ENCODE results near the gene RNF214. TPM values are rescaled to one million over a fixed set of nuclear protein-coding genes. Genes with fewer than 3 reads are reported as not detected.

The RNF214 gene
- total and polyA plus RNA-seq, 2 of the 13 experiments (the other 11 are each of a cell fraction or from before 2014, with no cell fraction given), result 10.7 to 12.6 TPM

- no peak for TF ChIP-seq ZNF160 (CRISPR knock-in tag; IDR thresholded peaks at IDR 0.05)
- no peak for TF ChIP-seq NFAT5 (CRISPR knock-in tag; IDR thresholded peaks at IDR 0.05)
- TF ChIP-seq HES4 (CRISPR knock-in tag; IDR thresholded peaks at IDR 0.05; ENCODE audit: borderline replicate concordance), result no peak
- no peak for TF ChIP-seq TCF7 (IDR thresholded peaks at IDR 0.05; ENCODE audit: low read depth)
- peak overlapping the region; percentile 62 to 78 (median 65); a peak in 4 of 6 replicates for H3K4me3 ChIP-seq (replicated peaks in 1 of 3; ENCODE audit: insufficient read depth in 1 of 3, low read depth in 2 of 3, low read length in 3 of 3)
- no peaks in the 10 kb centered on the region; a peak in 1 of 5 replicates for H3K36me3 ChIP-seq (replicated peaks in 1 of 2; ENCODE audit: control insufficient read depth in 1 of 2, insufficient read depth in 2 of 2, low read length in 2 of 2)
- CTCF ChIA-PET (ENCODE audit: low intra/inter-chr PET ratio, low total read pairs), result no interaction called here
- POLR2A ChIA-PET, result interaction anchor here (0.6 to 7.1 kb wide), 5 partner anchors 8 to 122 kb away, joined by 3 to 62 read pairs (median 5); partner anchors contain the start of genes BACE1, CEP164 and SIDT2
- H3K27ac ChIP-seq (ENCODE audit: extremely low read length, insufficient read depth, low read length), result peak overlapping the region; percentile 92
- no peaks in the 10 kb centered on the region for H3K9me3 ChIP-seq (ENCODE audit: low read length)
- peaks cover 2% of the 10 kb centered on the region for H3K79me2 ChIP-seq (ENCODE audit: insufficient read depth, low read length)
- in situ Hi-C loops (cut with HindIII; ENCODE audit: extremely low pct_ligation_motif_present, low pct_unique_long_range_greater_than_20kb) (no loop called here), intact Hi-C loops (cut with micrococcal nuclease; ENCODE audit: unreplicated experiment) (no loop called here)
- H3K4me2 ChIP-seq (ENCODE audit: low read depth, low read length), result peak overlapping the region; percentile 85
- no TSS peak for BruUV-seq (replicated peaks)
- H3K9ac ChIP-seq (ENCODE audit: insufficient read depth, low read depth, low read length), result peak overlapping the region; percentile 71; the same call in 1 of the 2 replicates
- H4K20me1 ChIP-seq (ENCODE audit: insufficient read depth, low read length), result no peaks in the 10 kb centered on the region
- H3K4me1 ChIP-seq (ENCODE audit: insufficient read depth, low read length), result peaks cover 75% of the 10 kb centered on the region
- H2AFZ ChIP-seq (ENCODE audit: low read length), result no peak overlapping the region
- no peak for ATAC-seq
- 49% methylated on average over 5 of the region's 5 CpGs for WGBS (ENCODE audit: low lambda C conversion rate)
- no peak for DNase-seq (ENCODE audit: low spot score)
- FAIRE-seq, result no peak
- no peaks in the 10 kb centered on the region for H3K27me3 ChIP-seq (ENCODE audit: control insufficient read depth in 1 of 2, insufficient read depth in 2 of 2, low read length in 2 of 2)
These were observed 68.3 kb downstream of the RNF214 start for GRCh38 chr11:117300773-117301172.

Data from HepG2 (cell line).